HepG2 (cell line): ENCODE measurements around the gene FAAP100. TPM values are rescaled to one million over a fixed set of nuclear protein-coding genes. Genes with fewer than 3 reads are reported as not detected.
A peak's percentile ranks its signal among the peaks of the same experiment; 100 is the strongest.

Source experiments
- ATAC-seq: fragments of 200-7000 bp; cut with Tn5 transposase; 3 replicates; pipeline ENCODE4 v1.9.1; 2020; ENCODE audit warnings: mild to moderate bottlenecking, moderate library complexity
- BruUV-seq: library from RNA; stranded (reverse); fragments of 400-500 nt; replicated peaks from 2 replicates; lab custom pipeline; 2021; lab: Mats Ljungman, UMichigan
- CTCF ChIA-PET: fragments of 300-600 bp; formaldehyde crosslinking; extraction: SDS; loops from one replicate; lab custom pipeline; 2021; ENCODE audit warnings: low total read pairs, inconsistent platforms, low intra/inter-chr PET ratio; lab: Yijun Ruan, JAX
- POLR2A ChIA-PET: fragments of 350-600 bp; sonication (Branson Sonifier 250); formaldehyde crosslinking; loops from one replicate; lab custom pipeline; 2020; ENCODE audit warnings: antibody characterized with exemption, inconsistent platforms; lab: Yijun Ruan, JAX
- DNase-seq: peaks from one replicate; pipeline ENCODE4 v3.0.0-alpha.2; 2015; ENCODE audit warnings: low spot score
- FAIRE-seq: peaks from 3 replicates; lab custom pipeline; 2011; peaks lifted over from hg19 to GRCh38; lab: Jason Lieb, UNC
- H2AFZ ChIP-seq: one replicate; pipeline ENCODE4 v1.6.1; 2011; ENCODE audit warnings: low read length, inconsistent platforms
- H3K27ac ChIP-seq: fragments of 300-600 bp; 3 replicates; pipeline ENCODE4 v1.8.0; 2011; ENCODE audit warnings: mixed run types, mild to moderate bottlenecking, mixed read lengths, low read length, inconsistent platforms; ENCODE audit not compliant: insufficient read depth; ENCODE audit errors: extremely low read length
- H3K27me3 ChIP-seq, 2 experiments: fragments of 200-600 bp in 1 of 2; 2 replicates in 1 of 2; 3 replicates in 1 of 2; pipeline versions ENCODE4 v1.6.0 to v1.8.0; 2011; ENCODE audit warnings: low read length in 2 of 2, mild to moderate bottlenecking in 2 of 2, moderate library complexity in 2 of 2, inconsistent platforms in 1 of 2; ENCODE audit not compliant: insufficient read depth in 2 of 2, control insufficient read depth in 1 of 2
- H3K36me3 ChIP-seq, 2 experiments: fragments of 200-600 bp in 1 of 2; replicated peaks in 1 of 2; 2 replicates in 1 of 2; 3 replicates in 1 of 2; pipeline versions ENCODE4 v1.5.1 to v1.8.0; 2011; ENCODE audit warnings: low read length in 2 of 2, inconsistent platforms in 1 of 2; ENCODE audit not compliant: insufficient read depth in 2 of 2, control insufficient read depth in 1 of 2
- H3K4me1 ChIP-seq: 2 replicates; pipeline ENCODE4 v1.5.1; 2012; ENCODE audit warnings: low read length, inconsistent platforms; ENCODE audit not compliant: insufficient read depth
- H3K4me2 ChIP-seq: 2 replicates; pipeline ENCODE4 v1.6.0; 2011; ENCODE audit warnings: low read depth, low read length, inconsistent platforms
- H3K4me3 ChIP-seq, 3 experiments: fragments of 200-600 bp in 1 of 3; sonication (generic), shearing (Covaris generic) in 1 of 3; replicated peaks in 1 of 3; 2 replicates each; pipeline ENCODE4 v1.5.1; 2011 to 2016; ENCODE audit warnings: low read length in 3 of 3, inconsistent platforms in 2 of 3, low read depth in 2 of 3, mild to moderate bottlenecking in 2 of 3, control low read depth in 1 of 3, mixed read lengths in 1 of 3; ENCODE audit not compliant: insufficient read depth in 1 of 3
- H3K79me2 ChIP-seq: one replicate; pipeline ENCODE4 v1.6.1; 2011; ENCODE audit warnings: low read length, inconsistent platforms; ENCODE audit not compliant: insufficient read depth
- H3K9ac ChIP-seq: 2 replicates; pipeline ENCODE4 v1.6.0; 2011; ENCODE audit warnings: mild to moderate bottlenecking, low read depth, low read length, inconsistent platforms; ENCODE audit not compliant: insufficient read depth
- H3K9me3 ChIP-seq: 2 replicates; pipeline ENCODE4 v1.5.1; 2012; ENCODE audit warnings: mild to moderate bottlenecking, low read length
- H4K20me1 ChIP-seq: 2 replicates; pipeline ENCODE4 v1.6.0; 2011; ENCODE audit warnings: inconsistent platforms, mild to moderate bottlenecking, low read length, moderate library complexity; ENCODE audit not compliant: insufficient read depth
- HOMEZ ChIP-seq: IDR thresholded peaks from 2 replicates; pipeline ENCODE4 v1.6.1; 2016; ENCODE audit warnings: low read depth
- KDM3A ChIP-seq: IDR thresholded peaks from 2 replicates; pipeline ENCODE4 v1.6.1; 2018; ENCODE audit warnings: low read depth, missing compliant biosample characterization
- KLF15 ChIP-seq: sonication (generic); formaldehyde crosslinking; IDR thresholded peaks from 2 replicates; pipeline ENCODE4 v1.8.1; 2023; ENCODE audit warnings: borderline replicate concordance, mild to moderate bottlenecking, inconsistent platforms, missing genetic modification reagents, mixed read lengths
- NFYB ChIP-seq: sonication (generic); formaldehyde crosslinking; IDR thresholded peaks from 2 replicates; pipeline ENCODE4 v1.4.0; 2020; ENCODE audit warnings: missing genetic modification reagents
- SALL1 ChIP-seq: sonication (generic); formaldehyde crosslinking; IDR thresholded peaks from 2 replicates; pipeline ENCODE4 v1.8.0; 2022; ENCODE audit warnings: mild to moderate bottlenecking, missing genetic modification reagents
- ZBTB38 ChIP-seq: sonication (generic); formaldehyde crosslinking; IDR thresholded peaks from 2 replicates; pipeline ENCODE4 v1.5.1; 2020; ENCODE audit warnings: mild to moderate bottlenecking, missing genetic modification reagents
- ZNF142 ChIP-seq: sonication (generic); formaldehyde crosslinking; IDR thresholded peaks from 2 replicates; pipeline ENCODE4 v1.4.0; 2020; ENCODE audit warnings: missing genetic modification reagents
- ZNF280D ChIP-seq: sonication (generic); formaldehyde crosslinking; IDR thresholded peaks from 2 replicates; pipeline ENCODE4 v1.5.1; 2020; ENCODE audit warnings: mild to moderate bottlenecking, missing genetic modification reagents
- WGBS: methylation state at CpG from one replicate; pipeline ENCODE4 v1.1.6; 2017; ENCODE audit warnings: low lambda C conversion rate; 5-methylcytosine and 5-hydroxymethylcytosine counted together
- in situ Hi-C: cut with HindIII; loops from 2 replicates; pipeline ENCODE4 v1.10.0; 2017; ENCODE audit warnings: low pct_unique_long_range_greater_than_20kb; ENCODE audit not compliant: extremely low pct_ligation_motif_present
- intact Hi-C: fragments of 100-400 bp; cut with micrococcal nuclease; formaldehyde crosslinking; loops from one replicate; pipeline ENCODE4 v1.10.0; 2022; ENCODE audit not compliant: unreplicated experiment
- polyA plus RNA-seq, 8 experiments: library from polyadenylated mRNA; depleted of rRNA in 3 of 8; stranded (reverse) in 7 of 8; unstranded in 1 of 8; fragments of >200 nt; fragmentation: Illumina TruSeq in 4 of 8; extraction: Trizol in 4 of 8; gene quantifications; 2 replicates each; pipeline versions ENCODE4 v1.2.1 to v1.2.3, GENCODE V29; 2011 to 2016; ENCODE audit warnings: low read depth in 4 of 8, missing spikeins in 1 of 8, mixed read lengths in 1 of 8; ENCODE audit not compliant: insufficient read depth in 1 of 8
- total RNA-seq, 5 experiments: library from RNA; depleted of rRNA; stranded (reverse); fragments of >200 nt; fragmentation: Illumina TruSeq; extraction: Trizol; gene quantifications; 2 replicates each; pipeline ENCODE4 v1.2.3, GENCODE V29; 2016; ENCODE audit warnings: low read depth in 1 of 5

The FAAP100 gene
- total and polyA plus RNA-seq, 2 of the 13 experiments (the other 11 are each of a cell fraction or from before 2014, with no cell fraction given), result 7.6 to 20.8 TPM

- TF ChIP-seq ZNF280D (CRISPR knock-in tag) (0 out of 2 replicates have a peak, but pooled peaks have one; percentile 7), KDM3A (0 out of 2 replicates have a peak, but pooled peaks have one; percentile 12), NFYB (CRISPR knock-in tag) (0 out of 2 replicates have a peak, but pooled peaks have one; percentile 13)
Measured at GRCh38 chr17:81527591-81528383, 24.4 kb downstream of the FAAP100 start, which contains the start of gene FSCN2 (continued).

- Histone ChIP-seq H4K20me1 (peaks cover 5% of the 10 kb centered on the region; the same call in 1 of the 2 replicates), H3K9ac (no peak overlapping the region), H3K36me3 (no peaks in the 10 kb centered on the region), H3K4me1 (peaks cover 23% of the 10 kb centered on the region), H3K27me3 (peaks cover 19 to 76% of the 10 kb centered on the region in 2 experiments), H2AFZ (no peak overlapping the region), H3K27ac (no peak overlapping the region), H3K4me3 (no peak overlapping the region), H3K9me3 (peaks cover 11% of the 10 kb centered on the region; the same call in 1 of the 2 replicates), H3K4me2 (no peak overlapping the region), H3K79me2 (no peaks in the 10 kb centered on the region)
- 61% methylated on average over 18 of the region's 21 CpGs for WGBS
- BruUV-seq, result no TSS peak
- DNase-seq (no peak), FAIRE-seq (no peak), ATAC-seq (peak; percentile 1; the same call in 1 of the 3 replicates)
- intact Hi-C loops, result no loop called here
- POLR2A ChIA-PET, result interaction anchor here (1.4 kb wide), 1 partner anchor 26 kb away, joined by 3 read pairs; the partner anchor contains the start of gene FAAP100
- CTCF ChIA-PET, result no interaction called here
- in situ Hi-C loops, result no loop called here
- TF ChIP-seq HOMEZ (no peak), ZBTB38 (CRISPR knock-in tag) (no peak), KLF15 (CRISPR knock-in tag) (no peak), SALL1 (CRISPR knock-in tag) (no peak), ZNF142 (CRISPR knock-in tag) (no peak)
Measured at GRCh38 chr17:81526662-81527571, 25.2 kb downstream of the FAAP100 start.
